Cerebellar cortex (tissue), 1 donor: ENCODE data around the gene STAP2.

Experiments
- DNase-seq: peaks from one replicate; pipeline ENCODE4 v3.0.0-alpha.2; 2015; ENCODE audit warnings: low spot score

Gene STAP2

DNA sequence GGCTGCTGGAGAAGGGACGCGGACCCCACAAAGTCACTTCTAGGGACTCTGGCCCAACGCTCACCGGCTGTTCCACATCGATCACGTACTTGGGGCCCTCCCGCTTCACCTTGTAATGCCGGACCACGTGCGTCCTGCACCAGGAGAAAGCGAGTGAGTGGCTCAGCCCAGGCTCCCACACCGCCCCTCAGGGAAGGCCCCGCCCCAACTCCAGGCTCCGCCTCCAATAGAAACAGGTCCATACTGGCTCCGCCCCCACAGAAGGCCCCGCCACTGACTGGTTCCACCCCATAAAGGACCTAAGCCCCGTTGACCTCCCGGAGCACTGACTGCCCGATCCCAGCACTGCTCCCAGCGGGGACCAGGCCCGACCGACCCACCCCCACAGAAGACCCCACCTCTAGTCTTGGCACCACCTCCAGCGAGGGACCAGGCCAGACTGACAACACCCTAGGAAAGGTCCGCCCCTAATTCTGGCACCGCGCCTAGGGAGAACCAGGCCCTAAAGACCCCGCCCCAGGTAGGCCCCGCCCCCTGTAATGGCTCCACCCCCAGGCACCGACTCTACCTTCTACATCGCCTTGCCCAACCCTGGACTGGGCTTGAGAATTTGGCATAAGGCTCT lies 11.3 kb downstream of the STAP2 start:
- DNase-seq = peak; percentile 77

DNA sequence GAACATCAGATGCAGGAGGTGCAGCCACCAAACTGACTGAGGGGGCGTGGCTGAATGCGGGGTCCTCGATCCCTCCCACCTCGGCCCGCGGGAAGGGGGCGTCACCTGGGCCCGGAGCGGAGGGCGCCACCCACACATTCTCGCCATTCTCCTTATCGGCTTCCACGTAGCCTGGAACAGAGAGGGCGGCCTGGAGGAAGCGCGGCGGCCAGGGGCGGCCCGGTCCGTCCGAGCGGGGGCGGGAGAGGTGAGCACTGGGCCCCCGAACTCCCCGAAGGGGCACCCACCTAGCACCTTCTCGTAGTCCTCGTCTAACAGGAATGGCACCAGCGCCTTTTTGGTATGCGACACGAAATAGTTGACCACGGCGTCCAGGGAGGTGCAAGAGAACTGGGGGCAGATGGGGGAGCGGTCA lies 11.8 kb downstream of the STAP2 start:
- no peak for DNase-seq

DNA sequence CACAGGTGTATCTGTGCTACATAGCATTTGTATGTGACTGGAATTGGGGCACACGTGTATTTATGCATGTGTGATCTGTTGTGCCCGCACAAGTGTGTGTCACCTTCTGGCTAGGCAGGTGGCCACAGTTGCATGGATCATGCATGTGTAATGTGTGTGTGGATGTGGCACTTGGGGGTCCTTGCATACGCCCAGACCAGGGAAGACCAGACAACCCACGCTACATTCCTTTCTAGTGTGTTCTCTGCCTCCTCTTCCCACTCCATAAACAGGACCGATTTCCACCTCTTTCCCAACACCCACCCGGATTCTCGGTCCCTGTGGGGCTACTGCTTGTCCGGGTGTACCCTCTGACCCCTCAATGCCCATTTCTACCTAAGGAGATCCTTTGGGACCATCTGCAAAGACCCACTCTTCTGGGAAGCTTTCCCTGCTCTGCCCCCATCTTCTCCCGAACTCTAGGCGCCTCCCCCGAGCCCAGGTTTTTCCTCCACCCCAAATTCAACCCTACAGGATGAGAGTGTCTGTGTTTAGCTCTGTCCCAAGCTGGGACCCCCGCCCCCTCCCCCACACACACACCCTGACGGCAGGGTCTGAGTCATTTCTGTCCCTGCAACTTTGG lies 12.3 kb downstream of the STAP2 start:
- no peak for DNase-seq

DNA sequence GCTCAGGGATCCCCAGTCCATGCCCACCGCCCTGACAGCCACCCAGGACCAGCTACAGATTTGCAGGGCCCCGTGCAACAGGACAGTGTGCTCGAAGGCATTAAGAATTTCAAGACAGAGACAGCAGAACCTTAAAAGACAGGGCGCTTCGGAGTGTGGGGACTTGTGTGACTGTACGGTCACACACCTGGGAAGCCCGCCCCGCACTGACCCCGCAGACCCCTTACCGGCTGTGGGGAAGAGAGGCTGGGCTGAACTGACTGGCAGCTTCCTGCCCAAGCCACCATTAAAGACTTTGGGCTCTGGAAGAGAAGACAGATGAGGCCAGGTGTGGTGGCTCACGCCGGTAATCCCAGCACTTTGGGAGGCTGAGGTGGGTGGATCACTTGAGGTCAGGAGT lies 14.4 kb downstream of the STAP2 start:
- DNase-seq = no peak

DNA sequence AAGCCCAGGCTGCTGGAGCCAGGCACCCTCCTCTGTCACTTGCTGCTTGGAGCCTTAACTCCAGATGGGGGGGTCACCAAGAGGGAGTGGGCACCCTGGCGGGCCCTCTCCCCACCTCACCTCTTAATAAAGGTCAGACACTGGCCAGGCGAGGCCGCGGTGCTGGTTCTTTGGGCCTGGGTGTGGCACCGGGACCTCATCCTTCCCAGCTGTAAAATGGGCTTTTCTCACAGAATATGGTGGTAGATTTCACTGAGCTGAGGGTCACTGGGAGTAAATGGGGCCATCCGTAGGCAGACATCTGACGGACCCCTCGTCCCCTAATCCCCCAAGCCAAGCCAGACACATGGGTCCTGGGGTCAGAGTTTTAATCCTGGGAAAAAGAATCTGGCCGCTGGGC lies 14.9 kb downstream of the STAP2 start:
- DNase-seq = no peak

DNA sequence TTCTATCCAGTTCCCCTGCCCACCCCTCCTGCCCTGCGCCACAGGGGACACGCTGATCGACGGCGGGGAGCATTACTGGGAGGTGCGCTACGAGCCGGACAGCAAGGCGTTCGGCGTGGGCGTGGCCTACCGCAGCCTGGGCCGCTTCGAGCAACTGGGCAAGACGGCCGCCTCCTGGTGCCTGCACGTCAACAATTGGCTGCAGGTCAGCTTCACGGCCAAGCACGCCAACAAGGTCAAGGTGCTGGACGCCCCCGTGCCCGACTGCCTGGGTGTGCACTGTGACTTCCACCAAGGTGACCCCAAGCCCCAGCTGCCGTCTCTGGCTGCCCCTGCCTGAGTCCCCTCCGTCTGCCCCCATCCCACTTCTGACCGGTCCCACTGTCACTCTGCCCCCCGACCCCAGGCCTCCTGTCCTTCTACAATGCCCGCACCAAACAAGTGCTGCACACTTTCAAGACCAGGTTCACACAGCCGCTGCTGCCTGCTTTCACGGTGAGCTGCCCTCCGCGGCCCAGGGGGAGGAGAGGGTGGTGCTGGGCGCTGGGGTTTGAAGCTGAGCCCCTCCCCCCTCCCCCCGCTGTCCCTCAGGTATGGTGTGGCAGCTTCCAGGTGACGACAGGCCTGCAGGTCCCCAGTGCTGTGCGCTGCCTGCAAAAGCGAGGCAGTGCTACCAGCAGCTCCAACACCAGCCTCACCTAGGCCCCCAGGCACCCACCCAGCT lies 15.5 kb downstream of the STAP2 start:
- DNase-seq = no peak

DNA sequence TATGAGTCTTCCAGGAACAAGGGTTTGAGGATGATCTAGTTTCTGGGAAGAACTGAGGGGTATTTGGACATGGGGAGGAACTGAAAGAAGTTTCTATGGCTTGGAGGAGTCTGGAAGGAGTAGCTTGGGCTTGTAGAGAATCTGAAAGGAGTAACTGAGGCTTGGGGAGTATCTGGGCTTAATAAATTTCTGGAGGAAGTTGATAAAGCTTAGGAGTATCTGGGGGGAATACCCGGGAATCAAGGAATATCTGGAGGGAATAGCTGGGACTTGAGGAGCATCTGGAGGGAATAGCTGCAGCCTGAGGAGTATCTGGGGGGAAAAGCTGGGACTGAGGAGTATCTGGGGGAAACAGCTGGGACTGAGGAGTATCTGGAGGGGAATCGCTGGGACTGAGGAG lies 18.2 kb downstream of the STAP2 start:
- no peak for DNase-seq

DNA sequence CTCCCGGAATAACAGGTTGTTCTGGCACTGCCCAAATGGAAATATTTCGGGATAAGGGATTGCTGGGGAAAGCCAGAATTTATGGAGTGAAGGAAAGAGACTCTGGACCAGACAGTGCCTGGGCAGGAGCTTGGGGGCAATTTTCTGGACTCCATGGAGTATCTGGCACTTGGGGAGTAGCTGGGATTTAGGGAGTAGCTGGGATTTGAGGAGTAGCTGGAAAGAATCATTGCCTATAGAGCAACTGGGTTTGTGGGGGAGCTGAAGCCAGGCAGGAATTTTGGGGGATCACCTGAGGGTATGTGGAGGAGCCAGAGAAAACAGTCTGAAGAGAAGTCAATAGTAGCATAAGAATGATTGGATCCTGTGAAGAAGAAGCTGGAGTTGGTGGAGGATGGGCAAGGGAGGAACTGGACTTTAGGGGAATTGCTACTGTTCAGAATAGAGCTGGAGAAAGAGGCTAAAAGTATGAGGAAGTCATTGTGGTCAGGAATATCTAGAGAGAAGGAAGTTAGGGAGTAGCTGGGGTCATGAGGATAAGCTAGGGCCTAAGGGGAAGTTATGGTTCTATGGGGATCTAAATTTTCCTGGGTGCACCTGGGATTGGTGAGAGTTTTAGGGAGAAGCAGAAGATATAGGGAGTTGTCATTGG lies 19.4 kb downstream of the STAP2 start:
- DNase-seq = no peak

DNA sequence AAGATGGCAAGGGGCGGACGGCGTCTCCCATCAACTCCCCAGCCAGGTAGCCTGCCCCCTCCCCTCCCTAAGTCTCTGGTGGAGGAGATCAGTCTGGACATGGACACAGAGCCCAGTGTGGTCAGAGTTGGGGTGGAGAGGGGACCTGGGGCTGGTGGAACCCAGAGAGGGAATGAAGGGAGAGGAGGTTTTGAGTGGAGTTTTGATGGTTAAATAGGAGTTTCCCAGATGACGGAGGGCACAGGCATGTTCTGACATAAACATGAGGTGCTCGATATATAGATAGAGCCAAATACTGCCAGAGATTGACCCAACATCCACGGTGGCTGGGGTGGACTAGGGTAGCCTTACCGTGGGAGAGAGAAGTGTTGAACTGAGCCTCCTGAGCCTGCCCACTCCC lies 20.2 kb downstream of the STAP2 start:
- DNase-seq = no peak

DNA sequence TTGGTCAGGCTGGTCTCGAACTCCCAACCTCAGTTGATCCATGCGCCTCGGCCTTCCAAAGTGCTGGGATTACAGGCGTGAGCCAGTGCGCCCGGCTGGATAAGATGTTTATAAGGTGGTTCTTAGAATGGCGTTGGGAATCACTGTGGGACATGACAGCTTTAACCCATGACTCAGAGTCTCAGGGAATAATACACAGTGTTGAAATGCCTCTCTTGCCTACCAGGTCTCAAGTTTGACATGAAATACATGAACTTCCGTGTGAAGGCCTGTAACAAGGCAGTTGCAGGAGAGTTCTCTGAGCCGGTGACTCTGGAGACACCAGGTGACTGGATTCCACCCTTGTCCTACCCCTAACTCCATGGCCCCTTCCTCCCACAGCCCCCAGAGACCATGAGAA lies 21.7 kb downstream of the STAP2 start:
- no peak for DNase-seq

DNA sequence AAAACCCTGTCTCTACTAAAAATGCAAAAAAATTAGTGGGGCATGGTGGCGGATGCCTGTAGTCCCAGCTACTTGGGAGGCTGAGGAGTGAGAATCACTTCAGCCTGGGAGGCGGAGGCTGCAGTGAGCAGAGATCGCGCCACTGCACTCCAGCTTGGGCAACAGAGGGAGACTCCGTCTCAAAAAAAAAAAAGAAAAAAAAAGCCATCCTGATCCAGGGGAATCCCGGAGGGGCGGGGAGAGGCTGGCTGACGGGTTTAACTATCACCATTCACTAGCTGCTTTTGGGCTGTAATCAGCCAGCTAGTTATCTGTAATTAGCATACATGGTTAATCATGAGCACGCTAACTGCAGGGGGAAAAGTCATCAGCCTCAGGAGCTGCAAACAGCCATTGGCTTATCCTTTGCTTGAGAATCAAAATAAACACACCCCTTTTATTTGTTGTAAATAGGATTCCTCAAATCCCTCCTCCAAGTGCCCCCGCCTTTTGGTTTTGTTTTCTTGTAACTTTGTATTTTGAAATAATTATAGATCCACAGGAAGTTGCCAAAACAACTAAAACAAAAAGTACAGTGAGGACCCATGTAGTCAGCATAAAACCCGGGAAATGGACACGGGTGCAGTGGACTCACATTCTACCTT lies 24.7 kb downstream of the STAP2 start:
- no peak for DNase-seq

DNA sequence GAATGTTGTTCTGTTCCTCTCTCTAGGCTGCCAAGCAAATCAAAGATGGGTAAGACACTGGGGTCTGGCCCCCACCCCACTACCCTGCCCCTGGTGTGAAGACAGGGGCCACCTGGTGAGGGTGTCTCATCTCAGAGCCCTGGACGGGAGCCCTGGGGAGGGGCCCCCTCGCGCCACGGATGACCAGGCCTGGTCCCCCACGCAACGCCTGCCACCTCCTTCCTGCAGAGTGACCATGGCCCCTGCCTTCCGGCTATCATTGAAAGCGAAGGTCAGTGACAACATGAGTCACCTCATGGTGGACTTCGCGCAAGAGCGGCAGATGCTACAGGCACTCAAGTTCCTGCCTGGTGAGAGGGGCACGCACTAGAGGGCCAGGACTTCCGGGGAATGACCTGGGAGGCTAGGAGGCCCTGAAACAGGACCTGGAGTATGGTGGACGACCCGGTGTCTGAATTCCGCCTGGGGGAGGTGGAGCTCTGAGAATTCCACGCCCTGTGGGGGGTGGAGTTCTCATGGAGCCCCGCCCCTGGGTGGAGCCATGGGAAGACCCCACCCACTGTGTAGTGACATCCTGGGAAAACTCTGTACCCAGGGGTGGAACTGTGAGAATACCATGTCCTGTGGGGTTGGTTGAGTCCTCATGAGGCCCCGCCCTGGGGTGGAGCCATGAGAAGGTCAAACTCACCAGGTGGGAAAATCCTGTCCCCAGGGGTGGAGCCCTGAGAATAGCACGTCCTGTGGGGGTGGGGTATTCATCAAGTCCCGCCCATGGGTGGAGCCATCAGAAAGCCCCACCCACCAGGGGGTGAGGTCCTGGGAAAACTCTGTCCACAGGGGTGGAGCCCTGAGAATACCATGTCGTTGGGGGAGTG lies 28.1 kb downstream of the STAP2 start:
- peak; percentile 16 for DNase-seq

DNA sequence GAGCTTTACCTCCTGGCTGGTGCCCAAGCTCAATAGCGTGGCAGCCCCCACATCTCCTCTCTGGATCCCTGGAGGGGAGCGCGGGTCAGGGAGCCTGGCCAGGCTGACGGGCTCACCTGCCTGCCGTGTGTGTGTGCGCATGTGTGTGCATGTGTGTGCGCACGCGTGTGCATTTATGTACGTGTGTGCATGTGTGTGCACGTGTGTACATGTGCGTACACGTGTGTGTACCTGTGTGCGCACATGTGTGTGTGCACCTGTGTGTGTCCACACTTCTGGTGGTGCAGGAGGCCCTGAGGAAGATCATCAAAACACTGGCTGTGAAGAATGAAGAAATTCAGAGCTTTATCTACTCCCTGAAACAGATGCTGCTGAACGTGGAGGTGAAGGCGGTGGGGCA lies 33.0 kb downstream of the STAP2 start:
- no peak for DNase-seq

DNA sequence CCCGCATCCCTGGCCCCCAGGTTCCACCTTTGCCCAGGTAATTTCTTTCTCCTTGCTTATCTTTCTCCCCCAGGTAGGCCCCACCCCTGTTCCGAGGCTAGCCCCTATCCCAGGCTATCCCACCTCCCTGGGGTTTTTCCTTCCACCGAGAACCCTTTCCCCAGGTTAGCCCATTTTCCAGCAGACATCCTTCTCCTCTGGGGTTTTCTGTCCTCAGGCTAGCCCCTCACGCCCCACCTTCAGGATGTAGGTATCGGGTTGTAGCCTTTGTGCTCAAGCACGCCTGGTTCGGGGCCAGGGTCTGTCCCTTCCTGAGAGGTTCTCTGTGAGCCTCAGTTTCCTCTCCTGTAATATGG lies 33.4 kb downstream of the STAP2 start:
- no peak for DNase-seq

DNA sequence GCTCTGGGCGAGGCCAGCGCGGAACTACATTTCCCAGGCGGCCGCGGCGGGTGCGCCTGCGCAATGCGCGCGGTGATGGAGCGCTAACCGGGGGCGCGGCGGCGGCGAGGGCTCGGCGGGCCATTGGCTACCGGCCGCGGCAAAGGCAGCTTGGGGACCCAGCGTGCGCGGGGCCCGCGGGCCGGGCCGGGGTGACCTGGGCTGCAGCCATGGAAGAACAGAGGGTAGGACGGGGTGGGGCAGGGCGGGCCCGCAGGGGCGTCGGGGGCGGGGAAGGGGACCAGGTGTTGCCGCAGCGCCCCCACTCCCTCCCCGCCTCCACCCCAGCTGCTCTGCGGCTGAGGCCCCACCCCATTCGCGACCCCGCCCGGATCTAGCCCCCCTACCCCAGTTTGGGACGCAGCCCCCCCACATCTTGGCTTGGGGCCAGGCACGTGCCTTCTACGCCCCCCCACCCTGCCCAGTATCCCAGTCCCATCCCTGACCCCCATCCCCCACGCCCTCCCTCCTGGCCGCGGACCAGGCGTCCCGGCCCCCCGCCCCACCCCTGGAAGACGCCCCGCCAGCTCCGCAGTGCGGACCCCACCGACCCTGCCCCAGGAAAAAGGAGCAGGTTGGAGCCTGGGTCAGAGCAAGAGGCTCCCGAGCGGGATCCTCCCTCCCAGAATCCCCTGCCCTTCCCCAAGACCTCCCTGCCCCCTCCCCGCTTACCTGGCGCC lies 33.9 kb downstream of the STAP2 start, which contains the start of gene FSD1:
Gene FSD1, plus strand, starts transcription at position 61 of the 719 bp plus-strand sequence. Its CDS starts 149 bp downstream, at position 210.
- DNase-seq = peak; percentile 56

DNA sequence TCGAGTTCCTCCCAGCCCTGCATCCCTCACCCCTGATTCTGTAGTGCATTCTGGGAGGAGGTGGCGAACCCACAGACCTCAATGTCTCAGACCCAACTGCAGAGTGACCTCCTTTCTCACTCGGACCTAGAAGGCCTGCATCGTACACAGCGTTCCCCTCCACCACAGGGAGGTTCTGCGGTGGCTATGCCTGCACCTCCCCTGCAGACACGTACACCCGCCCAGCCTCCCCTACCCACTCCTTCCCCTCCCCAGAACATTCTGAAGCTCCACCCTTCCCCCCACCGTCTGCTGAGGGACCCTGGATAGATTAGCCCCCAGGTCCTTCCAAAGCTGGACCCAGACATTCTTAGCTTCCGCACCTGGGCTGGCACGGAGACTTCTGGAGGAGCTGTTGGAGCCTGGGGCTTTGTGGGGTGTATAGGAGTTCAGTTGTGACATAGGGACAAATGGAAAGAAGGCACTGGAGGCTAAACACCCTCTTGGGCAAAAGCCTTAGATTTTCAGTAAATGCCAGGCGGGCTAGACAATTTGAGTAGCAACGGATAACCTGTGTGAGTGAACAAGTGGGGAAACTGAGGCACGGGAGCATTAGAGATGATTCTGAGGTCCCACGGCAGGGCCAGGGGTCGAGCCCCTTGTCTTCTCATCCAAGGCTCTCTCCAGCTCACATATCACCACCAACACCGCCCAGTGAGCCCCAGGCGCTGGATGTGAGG lies 34.6 kb downstream of the STAP2 start:
- no peak for DNase-seq

DNA sequence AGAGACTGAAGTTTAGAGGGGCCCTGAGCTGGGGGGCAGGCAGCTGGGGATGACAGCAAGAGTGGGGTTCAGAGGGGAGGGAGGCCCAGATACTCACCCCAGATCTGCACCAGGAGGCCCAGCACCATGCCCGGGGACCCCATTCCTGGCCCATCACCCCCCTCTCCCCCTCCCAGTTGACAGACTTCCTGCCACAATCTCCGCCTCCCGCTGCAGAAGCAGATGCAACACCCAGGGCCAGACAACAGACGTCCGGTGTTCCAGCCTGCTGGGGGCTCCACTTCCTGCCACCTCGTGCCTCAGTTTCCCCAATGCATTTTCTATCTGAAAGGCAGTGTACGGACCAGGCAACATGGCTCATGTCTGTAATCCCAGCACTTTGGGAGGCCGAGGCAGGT lies 36.4 kb downstream of the STAP2 start, which contains the start of gene TMIGD2:
Gene TMIGD2, minus strand, starts transcription at position 147 of the 398 bp plus-strand sequence. Its CDS starts 4 bp downstream, at position 143.
- DNase-seq = no peak

DNA sequence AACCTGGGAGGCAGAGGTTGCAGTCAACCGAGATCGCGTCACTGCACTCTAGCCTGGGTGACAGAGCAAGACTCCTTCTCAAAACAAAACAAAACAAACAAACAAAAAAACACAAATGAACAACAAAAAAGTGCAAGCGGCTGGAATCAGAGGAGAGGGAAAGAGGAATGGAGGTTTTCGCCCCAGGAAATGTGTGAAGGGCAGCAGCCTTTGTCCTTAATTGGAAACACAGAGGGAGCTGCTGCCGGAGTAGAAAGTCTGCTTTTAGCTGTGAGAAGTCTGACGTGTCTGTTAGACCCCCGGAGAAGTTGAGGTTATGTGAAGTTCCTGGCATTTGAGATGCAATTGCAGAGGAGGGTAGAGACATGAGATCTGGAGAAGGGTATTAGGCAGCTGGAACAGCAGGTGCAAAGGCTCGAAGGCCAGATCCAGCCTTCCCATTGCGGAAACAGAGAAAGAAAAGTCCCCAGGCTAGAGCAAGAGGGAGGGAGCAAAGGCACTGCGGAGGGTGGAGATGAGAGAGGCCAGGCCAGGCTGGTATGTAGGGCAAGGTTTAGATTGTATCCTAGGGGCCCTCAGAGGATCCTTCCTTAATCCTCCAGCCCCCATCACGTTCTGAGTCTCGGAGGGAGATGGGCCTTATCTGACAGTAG lies 36.9 kb downstream of the STAP2 start:
- no peak for DNase-seq

DNA sequence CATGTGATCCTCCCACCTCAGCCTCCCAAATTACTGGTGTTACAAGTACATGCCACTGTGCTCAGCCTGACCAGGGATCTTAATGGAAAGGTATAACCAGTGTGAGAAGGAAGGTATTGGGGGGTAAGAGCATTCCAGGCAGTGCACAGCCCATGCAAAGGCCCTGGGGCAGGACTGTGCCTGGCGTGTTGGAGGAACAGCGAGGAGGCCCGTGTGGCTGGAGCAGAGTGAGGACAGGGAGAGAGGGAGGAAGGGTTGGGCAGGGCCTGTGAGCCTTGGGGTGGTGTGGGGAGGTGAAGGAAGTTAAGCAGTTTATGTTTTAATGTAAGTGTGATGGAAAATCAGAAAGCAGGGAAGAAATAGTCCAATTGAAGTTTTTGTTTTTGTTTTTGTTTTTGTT lies 38.0 kb downstream of the STAP2 start:
- no peak for DNase-seq
